ENCODE measurements around the gene PPP2R5E. TPM values are rescaled to one million over a fixed set of nuclear protein-coding genes. Genes with fewer than 3 reads are reported as not detected.
"Not testable (repeated sequence)": the region's sequence is repeated elsewhere in the genome, so short reads cannot be mapped to it uniquely, and the experiment has no call there.

Gene PPP2R5E
- total RNA-seq, 1 donor from 2014 or later, result 36.9 TPM

- ATAC-seq, result no peak
- DNase-seq, result no peak
- intact Hi-C loops (cut with micrococcal nuclease), result no loop called here
Measured at GRCh38 chr14:63401646-63402045, 141.5 kb downstream of the PPP2R5E start.

GRCh38 chr14:63398952-63399351, 144.2 kb downstream of the PPP2R5E start:
- intact Hi-C loops (cut with micrococcal nuclease), result no loop called here
- no peak for DNase-seq
- ATAC-seq, result no peak

GRCh38 chr14:63394841-63395240, 148.3 kb downstream of the PPP2R5E start:
- intact Hi-C loops (cut with micrococcal nuclease), result loop anchor here (5.0 kb wide), 1 partner anchor 147 kb away; the partner anchor contains the start of gene PPP2R5E
- no peak for DNase-seq
- ATAC-seq, result no peak

- intact Hi-C loops (cut with micrococcal nuclease), result loop anchor here (5.0 kb wide), 1 partner anchor 148 kb away; the partner anchor contains the start of gene PPP2R5E
- ATAC-seq (no peak), DNase-seq (no peak)
Measured at GRCh38 chr14:63394432-63394831, 148.7 kb downstream of the PPP2R5E start.

- ATAC-seq (no peak), DNase-seq (no peak)
- intact Hi-C loops (cut with micrococcal nuclease), result loop anchor here (5.0 kb wide), 1 partner anchor 149 kb away; the partner anchor contains the start of gene PPP2R5E
Measured at GRCh38 chr14:63393012-63393411, 150.2 kb downstream of the PPP2R5E start.

- intact Hi-C loops (cut with micrococcal nuclease), result loop anchor here (5.0 kb wide), 1 partner anchor 150 kb away; the partner anchor contains the start of gene PPP2R5E
Measured at GRCh38 chr14:63392236-63392635, 150.9 kb downstream of the PPP2R5E start.

GRCh38 chr14:63388766-63389431, 154.3 kb downstream of the PPP2R5E start:
- intact Hi-C loops (cut with micrococcal nuclease), result no loop called here
- peak; percentile 66 for DNase-seq
- ATAC-seq, result peak; percentile 84

More at GRCh38 chr14:63392236-63392635, 150.9 kb downstream of the PPP2R5E start:
- DNase-seq (no peak), ATAC-seq (no peak)

GRCh38 chr14:63387711-63388110, 155.5 kb downstream of the PPP2R5E start:
- intact Hi-C loops (cut with micrococcal nuclease), result no loop called here
- ATAC-seq, result peak; percentile 19

GRCh38 chr14:63383776-63384367, 159.3 kb downstream of the PPP2R5E start:
- DNase-seq (no peak), ATAC-seq (no peak)
- intact Hi-C loops (cut with micrococcal nuclease), result no loop called here

More at GRCh38 chr14:63387711-63388110, 155.5 kb downstream of the PPP2R5E start:
- DNase-seq, result no peak

- ATAC-seq (no peak), DNase-seq (no peak)
- intact Hi-C loops (cut with micrococcal nuclease), result no loop called here
Measured at GRCh38 chr14:63378444-63378843, 164.7 kb downstream of the PPP2R5E start.

GRCh38 chr14:63375769-63376168, 167.4 kb downstream of the PPP2R5E start:
- ATAC-seq, result no peak
- intact Hi-C loops (cut with micrococcal nuclease), result no loop called here
- no peak for DNase-seq

GRCh38 chr14:63371613-63372012, 171.6 kb downstream of the PPP2R5E start:
- DNase-seq; intact Hi-C loops (cut with micrococcal nuclease); ATAC-seq: not testable (repeated sequence)

GRCh38 chr14:63371033-63371432, 172.1 kb downstream of the PPP2R5E start:
- no peak for DNase-seq
- ATAC-seq, result no peak
- intact Hi-C loops (cut with micrococcal nuclease), result no loop called here

- ATAC-seq, result no peak
- no peak for DNase-seq
Measured at GRCh38 chr14:63367742-63368364, 175.3 kb downstream of the PPP2R5E start.

GRCh38 chr14:63362389-63362819, 180.8 kb downstream of the PPP2R5E start:
- intact Hi-C loops (cut with micrococcal nuclease), result no loop called here
- DNase-seq (no peak), ATAC-seq (no peak)

More at GRCh38 chr14:63367742-63368364, 175.3 kb downstream of the PPP2R5E start:
- intact Hi-C loops (cut with micrococcal nuclease), result no loop called here

- DNase-seq (no peak), ATAC-seq (no peak)
- intact Hi-C loops (cut with micrococcal nuclease), result no loop called here
Measured at GRCh38 chr14:63361790-63362189, 181.4 kb downstream of the PPP2R5E start.

- no peak for ATAC-seq
Measured at GRCh38 chr14:63357841-63358240, 185.3 kb downstream of the PPP2R5E start.

GRCh38 chr14:63345826-63346225, 197.4 kb downstream of the PPP2R5E start:
- intact Hi-C loops (cut with micrococcal nuclease), result no loop called here
- DNase-seq (no peak), ATAC-seq (no peak)

More at GRCh38 chr14:63357841-63358240, 185.3 kb downstream of the PPP2R5E start:
- intact Hi-C loops (cut with micrococcal nuclease), result no loop called here
- no peak for DNase-seq

- ATAC-seq (no peak), DNase-seq (no peak)
- intact Hi-C loops (cut with micrococcal nuclease), result no loop called here
Measured at GRCh38 chr14:63344336-63344735, 198.8 kb downstream of the PPP2R5E start.

GRCh38 chr14:63343878-63344277, 199.3 kb downstream of the PPP2R5E start:
- DNase-seq (no peak), ATAC-seq (no peak)
- intact Hi-C loops (cut with micrococcal nuclease), result no loop called here

Data from left ventricle myocardium superior (tissue), 1 donor.